Duodenal mucosa (tissue), 2 donors: ENCODE measurements around the gene RAB23.

Experiments
- H3K27ac ChIP-seq: one replicate; pipeline ENCODE4 v1.7.0; 2013; ENCODE audit warnings: low read depth, low read length
- H3K27me3 ChIP-seq, 2 donors: one replicate each; pipeline ENCODE4 v1.7.0; 2013; ENCODE audit warnings: low read length in 2 of 2, control low read depth in 1 of 2; ENCODE audit not compliant: insufficient read depth in 2 of 2, control insufficient read depth in 1 of 2
- H3K36me3 ChIP-seq, 2 donors: one replicate each; pipeline ENCODE4 v1.7.0; 2013; ENCODE audit warnings: low read length in 2 of 2, control low read depth in 1 of 2; ENCODE audit not compliant: insufficient read depth in 2 of 2, control insufficient read depth in 1 of 2
- H3K4me1 ChIP-seq, 2 donors: one replicate each; pipeline ENCODE4 v1.7.0; 2013; ENCODE audit warnings: low read length in 2 of 2, control low read depth in 1 of 2; ENCODE audit not compliant: insufficient read depth in 2 of 2, control insufficient read depth in 1 of 2
- H3K4me3 ChIP-seq, 2 donors: one replicate each; pipeline ENCODE4 v1.7.0; 2013; ENCODE audit warnings: low read length in 2 of 2, low read depth in 1 of 2
- H3K9ac ChIP-seq, 2 donors: one replicate each; pipeline ENCODE4 v1.7.0; 2013; ENCODE audit warnings: low read length in 2 of 2, low read depth in 1 of 2
- H3K9me3 ChIP-seq, 2 donors: one replicate each; pipeline ENCODE4 v1.7.0; 2013; ENCODE audit warnings: low read length in 2 of 2, control low read depth in 1 of 2; ENCODE audit not compliant: control insufficient read depth in 1 of 2

The RAB23 gene

DNA sequence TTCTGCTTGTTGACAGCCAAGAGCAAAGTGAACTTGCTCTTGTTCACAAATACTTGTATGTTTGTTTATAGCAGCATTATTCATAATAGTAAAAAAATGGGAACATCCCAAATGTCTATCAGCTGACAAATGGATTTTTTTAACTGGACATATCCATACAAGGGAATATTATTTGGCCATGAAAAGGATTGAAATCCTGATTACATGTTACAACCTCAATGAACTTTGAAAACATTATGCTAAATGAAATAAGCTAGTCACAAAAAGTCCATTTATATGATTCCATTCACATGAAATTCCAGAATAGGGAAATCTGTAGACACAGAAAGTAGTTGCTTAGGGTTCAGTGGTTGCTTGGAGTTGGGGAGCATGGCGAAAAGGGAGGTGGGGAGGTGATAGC is 78.4 kb downstream of the RAB23 start:
- Histone ChIP-seq H3K9ac (no peak overlapping the region), H3K4me1 (no peaks in the 10 kb centered on the region), H3K27me3 (no peaks in the 10 kb centered on the region), H3K36me3 (peaks cover 12 to 23% of the 10 kb centered on the region in 2 donors), H3K9me3 (no peaks in the 10 kb centered on the region), H3K4me3 (no peak overlapping the region), H3K27ac (no peak overlapping the region)

DNA sequence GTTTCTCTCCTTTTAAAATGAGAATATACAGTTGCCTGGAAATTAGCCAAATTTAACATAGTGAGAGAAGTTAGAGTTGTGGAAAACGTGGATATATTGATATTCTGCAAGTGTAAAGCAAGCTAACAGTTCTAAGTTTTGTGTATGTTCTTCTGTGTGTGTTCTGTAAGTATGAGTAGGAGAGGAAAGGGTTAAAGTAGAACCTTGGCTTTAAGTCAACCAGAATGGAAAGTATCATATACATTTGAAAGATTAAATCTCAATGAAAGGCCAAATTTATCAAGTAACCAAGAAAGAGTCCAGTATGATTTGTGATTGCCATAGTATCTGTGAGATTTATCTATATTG is 80.0 kb downstream of the RAB23 start:
- Histone ChIP-seq H3K9me3 (no peaks in the 10 kb centered on the region), H3K36me3 (peaks cover 10 to 16% of the 10 kb centered on the region in 2 donors), H3K9ac (no peak overlapping the region), H3K27me3 (no peaks in the 10 kb centered on the region), H3K27ac (no peak overlapping the region), H3K4me3 (no peak overlapping the region), H3K4me1 (no peaks in the 10 kb centered on the region)

DNA sequence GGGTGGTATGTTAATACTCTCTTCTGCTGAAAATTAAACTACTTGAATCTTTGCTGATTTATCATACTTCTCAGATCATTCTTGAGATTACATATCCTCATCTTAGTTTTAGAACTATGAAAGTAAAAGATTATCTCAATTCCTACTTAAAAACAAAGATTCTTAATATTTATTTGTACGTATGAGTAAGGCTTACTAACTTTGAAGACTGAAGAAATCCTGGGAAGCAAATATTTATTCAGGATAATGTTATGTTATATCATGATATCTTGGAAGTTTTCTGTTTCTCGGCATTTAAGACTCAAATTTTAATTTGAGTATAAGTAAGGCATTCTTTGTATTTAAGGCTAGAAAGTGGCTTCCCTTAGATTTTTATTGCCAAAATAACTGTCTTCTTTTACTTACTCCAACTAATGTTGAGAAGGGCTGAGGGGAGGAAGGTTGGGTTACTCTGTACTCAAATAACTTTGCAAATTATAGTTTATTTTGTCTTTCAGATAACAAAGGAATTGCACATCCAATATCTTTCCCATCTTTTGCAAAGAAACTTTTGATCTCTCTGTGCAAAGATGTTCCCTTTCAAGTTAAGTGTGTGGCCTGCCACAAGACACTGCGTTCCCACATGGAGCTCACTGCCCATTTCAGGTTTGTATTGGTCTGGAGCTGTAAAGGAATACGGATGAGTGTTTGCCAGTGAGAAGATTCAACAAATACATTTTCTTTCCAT is 80.5 kb downstream of the RAB23 start:
- Histone ChIP-seq H3K9me3 (no peaks in the 10 kb centered on the region), H3K4me3 (no peak overlapping the region), H3K4me1 (no peaks in the 10 kb centered on the region), H3K27me3 (no peaks in the 10 kb centered on the region), H3K9ac (no peak overlapping the region), H3K36me3 (peaks cover 13 to 17% of the 10 kb centered on the region in 2 donors), H3K27ac (no peak overlapping the region)

DNA sequence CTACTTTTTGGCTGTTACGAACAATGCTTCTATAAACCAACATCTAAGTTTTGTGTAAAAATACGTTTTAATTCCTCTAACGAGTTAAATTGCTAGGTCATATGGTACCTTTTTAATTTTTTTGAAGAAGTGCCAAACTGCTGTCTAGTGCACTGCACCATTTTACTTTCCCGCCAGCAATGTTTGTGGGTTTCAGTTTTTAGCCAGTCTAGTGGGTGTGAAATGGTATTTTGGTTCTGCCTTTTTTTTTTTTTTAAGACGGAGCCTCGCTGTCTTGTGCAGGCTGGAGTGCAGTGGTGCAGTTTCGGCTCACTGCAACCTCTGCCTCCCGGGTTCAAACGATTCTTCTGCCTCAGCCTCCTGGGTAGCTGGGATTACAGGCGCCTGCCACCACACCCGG is 84.1 kb downstream of the RAB23 start:
- peaks cover 13 to 32% of the 10 kb centered on the region in 2 donors for H3K36me3 ChIP-seq
- H3K4me3 ChIP-seq, result no peak overlapping the region
- no peaks in the 10 kb centered on the region for H3K4me1 ChIP-seq
- H3K27ac ChIP-seq, result no peak overlapping the region
- no peak overlapping the region for H3K9ac ChIP-seq
- no peaks in the 10 kb centered on the region for H3K27me3 ChIP-seq
- H3K9me3 ChIP-seq, result no peaks in the 10 kb centered on the region

DNA sequence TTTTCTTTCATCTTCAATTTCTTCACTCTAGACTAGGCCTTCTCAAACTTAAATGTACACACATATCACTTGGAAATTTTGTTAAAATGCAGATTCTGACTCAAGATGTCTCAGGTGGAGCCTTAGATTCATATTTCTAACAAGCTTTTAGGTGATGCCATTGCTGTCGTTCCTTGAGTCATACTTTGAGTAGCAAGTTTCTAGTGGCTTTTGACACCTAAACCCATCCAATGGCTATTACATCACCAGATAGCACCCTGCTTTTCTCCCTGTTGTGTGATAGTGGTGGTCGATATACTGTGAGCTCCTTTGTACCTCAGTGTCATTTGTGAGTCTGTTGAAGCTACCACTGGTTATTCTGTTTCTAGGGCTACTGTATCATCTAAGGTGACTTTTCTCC is 84.8 kb downstream of the RAB23 start:
- Histone ChIP-seq H3K4me1 (no peaks in the 10 kb centered on the region), H3K27ac (no peak overlapping the region), H3K27me3 (no peaks in the 10 kb centered on the region), H3K4me3 (no peak overlapping the region), H3K9me3 (no peaks in the 10 kb centered on the region), H3K9ac (no peak overlapping the region), H3K36me3 (peaks cover 13 to 31% of the 10 kb centered on the region in 2 donors)
